ENCODE data around the gene TNRC18.
"Not testable (repeated sequence)": the region's sequence is repeated elsewhere in the genome, so short reads cannot be mapped to it uniquely, and the experiment has no call there.

DNA sequence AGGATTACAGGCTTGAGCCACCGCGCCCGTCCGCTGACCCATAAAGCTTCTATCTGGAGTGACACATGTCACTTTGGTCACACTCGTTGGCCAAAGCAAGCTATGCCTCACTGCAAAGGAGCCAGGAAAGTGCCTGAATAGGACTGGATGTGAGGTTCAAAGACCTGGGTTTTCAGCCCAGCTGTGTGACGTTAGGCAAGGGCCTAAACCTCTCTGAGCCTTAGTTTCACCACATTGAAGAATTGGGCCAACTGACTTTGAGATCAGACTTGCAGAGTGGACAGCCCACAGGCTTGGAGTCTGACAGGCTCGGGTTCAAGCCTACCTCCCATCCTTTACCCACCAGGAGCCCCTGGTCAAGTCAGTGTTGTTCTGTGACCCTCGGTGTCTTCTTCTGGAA is 135.1 kb downstream of the TNRC18 start:
- TF ChIP-seq, protein P1, sequence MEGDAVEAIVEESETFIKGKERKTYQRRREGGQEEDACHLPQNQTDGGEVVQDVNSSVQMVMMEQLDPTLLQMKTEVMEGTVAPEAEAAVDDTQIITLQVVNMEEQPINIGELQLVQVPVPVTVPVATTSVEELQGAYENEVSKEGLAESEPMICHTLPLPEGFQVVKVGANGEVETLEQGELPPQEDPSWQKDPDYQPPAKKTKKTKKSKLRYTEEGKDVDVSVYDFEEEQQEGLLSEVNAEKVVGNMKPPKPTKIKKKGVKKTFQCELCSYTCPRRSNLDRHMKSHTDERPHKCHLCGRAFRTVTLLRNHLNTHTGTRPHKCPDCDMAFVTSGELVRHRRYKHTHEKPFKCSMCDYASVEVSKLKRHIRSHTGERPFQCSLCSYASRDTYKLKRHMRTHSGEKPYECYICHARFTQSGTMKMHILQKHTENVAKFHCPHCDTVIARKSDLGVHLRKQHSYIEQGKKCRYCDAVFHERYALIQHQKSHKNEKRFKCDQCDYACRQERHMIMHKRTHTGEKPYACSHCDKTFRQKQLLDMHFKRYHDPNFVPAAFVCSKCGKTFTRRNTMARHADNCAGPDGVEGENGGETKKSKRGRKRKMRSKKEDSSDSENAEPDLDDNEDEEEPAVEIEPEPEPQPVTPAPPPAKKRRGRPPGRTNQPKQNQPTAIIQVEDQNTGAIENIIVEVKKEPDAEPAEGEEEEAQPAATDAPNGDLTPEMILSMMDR (IDR thresholded peaks at IDR 0.05) = not testable (repeated sequence)
- not testable (repeated sequence) for TF ChIP-seq POLR2AphosphoS5, POLR2A (IDR thresholded peaks at IDR 0.05)
